ENCODE measurements around the gene NPEPPS.
"Not testable (repeated sequence)": the region's sequence is repeated elsewhere in the genome, so short reads cannot be mapped to it uniquely, and the experiment has no call there.

The NPEPPS gene

DNA sequence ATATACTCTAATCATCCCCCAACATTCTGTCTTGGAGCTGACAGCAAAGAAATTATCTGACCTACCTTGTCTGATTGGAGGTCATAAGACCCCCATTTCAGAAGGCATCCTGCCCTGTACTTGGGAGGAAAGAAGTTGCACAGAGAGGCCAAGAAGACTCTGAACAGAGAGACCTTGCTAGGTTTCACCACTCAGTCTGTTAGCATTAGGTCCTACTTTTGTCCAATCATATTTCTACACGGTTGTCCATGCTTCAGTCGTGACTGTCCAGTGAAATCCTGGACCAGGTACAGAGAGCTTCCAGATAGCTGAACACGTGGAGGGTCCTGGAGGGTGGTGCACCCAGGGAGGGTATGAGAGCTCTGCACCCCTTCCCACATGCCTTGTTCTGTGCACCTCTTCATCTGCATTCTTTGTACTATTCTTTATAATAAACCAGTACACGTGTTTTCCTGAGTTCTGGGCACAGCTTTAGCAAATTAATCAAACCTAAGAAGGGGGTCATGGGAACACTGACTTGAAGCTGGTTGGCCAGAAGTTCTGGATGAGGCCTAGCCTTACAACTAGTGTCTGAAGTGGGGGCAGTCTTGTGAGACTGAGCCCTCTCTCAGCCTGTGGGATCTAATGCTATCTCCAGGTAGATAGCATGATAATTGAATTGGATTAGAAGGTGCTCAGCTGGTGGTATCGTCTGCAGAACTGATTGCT lies 30.9 kb downstream of the NPEPPS start:
- DNase-seq (ENCODE audit: low spot score): not testable (repeated sequence)

DNA sequence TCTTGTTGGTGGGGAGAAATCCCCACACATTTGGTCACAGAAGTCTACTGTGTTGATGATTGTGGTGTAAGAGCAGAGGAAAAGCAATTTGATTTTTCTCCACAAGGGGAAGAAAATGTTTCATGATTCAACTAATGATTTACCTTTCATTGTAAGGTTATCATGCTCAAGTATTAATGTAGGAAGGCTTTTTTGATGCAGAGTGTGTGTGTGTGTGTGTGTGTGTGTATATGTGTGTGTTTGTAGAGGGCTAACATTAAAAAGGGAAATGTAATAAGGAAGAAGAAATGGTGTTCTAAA lies 31.4 kb downstream of the NPEPPS start:
- not testable (repeated sequence) for DNase-seq (ENCODE audit: low spot score)

DNA sequence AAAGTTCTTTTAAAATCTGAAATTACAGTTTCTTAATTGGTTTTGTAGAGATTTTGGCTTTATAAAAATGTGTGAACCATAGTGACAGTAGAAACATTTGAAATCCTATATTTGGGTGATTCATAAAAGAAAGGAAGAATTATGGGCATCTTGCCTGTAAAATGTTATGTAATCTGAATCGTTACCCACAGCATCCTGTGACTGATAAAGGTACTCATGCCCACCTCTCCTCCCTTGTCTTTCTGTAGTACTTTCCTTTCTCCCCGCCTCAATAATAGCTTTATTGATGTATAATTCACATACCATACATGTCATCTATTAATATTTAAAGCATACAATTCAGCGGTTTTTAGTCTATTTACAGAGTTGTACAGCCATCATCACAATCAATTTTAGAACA lies 36.4 kb downstream of the NPEPPS start:
- not testable (repeated sequence) for DNase-seq (ENCODE audit: low spot score)

DNA sequence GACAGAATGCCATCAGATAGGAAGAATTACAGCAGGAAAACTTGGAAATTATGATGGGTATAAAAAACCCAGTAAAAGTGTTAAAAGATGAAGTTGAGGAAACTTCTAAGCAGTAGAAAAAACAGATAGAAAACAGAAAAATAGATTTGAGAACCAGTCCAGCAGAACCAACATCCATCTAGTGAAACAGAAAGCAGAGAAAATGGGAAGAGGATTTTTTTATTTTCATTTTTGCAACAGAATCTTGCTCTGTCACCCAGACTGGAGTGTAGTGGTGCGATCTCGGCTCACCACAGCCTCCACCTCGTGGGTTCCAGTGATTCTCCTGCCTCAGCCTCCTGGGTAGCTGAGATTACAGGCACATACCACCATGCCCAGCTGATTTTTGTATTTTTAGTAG lies 41.7 kb downstream of the NPEPPS start:
- not testable (repeated sequence) for DNase-seq (ENCODE audit: low spot score)

DNA sequence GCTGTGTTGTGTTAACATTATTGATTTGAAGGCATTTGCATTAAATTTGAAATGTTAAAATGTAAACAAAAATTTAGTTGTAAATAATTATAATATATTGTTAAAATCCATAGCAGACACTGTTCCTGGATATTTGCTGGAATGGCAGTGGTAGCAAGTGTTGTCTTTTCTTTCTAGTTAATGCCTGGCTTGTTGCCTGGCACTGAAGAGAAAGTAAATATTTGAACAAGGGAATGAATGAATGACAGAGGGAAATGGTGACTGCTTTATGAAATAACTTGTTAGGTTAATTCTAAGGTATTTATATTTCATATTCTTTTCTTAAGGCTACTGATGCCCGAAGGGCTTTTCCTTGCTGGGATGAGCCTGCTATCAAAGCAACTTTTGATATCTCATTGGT lies 51.5 kb downstream of the NPEPPS start:
- not testable (repeated sequence) for DNase-seq (ENCODE audit: low spot score)

DNA sequence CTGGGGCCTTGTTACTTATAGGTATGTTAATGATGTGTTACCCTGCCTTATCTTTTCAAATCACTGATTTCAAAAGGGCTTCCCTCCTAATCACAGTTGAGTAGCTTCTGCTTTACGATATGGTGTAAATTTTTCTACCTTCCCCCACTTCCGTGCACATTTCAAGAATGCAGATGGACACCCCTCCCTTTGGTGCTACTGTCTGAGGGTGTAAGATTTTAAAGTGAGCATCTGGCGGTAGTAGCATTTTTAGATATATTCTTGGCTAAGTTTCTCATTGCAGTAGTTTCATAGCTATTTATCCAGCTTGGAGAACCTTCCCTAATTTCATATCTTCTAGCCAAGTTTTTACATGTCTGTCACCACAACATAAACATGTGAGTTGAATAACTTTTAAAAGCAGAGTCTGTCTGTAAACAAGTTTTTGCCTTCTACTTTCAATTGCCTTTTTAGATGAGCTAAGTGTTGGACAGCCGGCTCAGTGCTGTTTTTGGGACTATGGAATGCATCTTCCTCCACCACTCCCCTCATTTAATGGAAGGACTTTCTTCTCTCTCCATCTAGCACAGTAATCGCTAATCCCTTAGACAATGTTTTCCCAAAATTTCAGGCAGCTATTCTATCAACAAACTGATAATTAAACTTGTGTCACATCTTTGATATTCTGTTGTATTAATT lies 55.6 kb downstream of the NPEPPS start:
- not testable (repeated sequence) for DNase-seq (ENCODE audit: low spot score)

DNA sequence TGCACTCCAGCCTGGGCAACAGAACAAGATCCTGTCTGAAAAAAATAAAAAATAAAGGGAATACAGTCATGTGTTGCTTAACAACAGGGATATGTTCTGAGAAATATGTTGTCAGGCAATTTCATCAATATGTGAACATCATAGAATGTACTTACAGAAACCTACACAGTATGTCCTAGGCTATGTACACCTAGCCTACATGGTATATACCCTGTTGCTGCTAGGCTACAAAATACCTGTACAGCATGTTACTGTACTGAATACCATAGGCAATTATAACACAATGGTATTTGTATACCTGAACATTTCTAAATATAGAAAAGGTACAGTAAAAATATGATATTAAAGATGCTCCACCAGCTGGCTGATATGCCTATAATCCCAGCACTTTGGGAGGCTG lies 62.6 kb downstream of the NPEPPS start:
- not testable (repeated sequence) for DNase-seq (ENCODE audit: low spot score)

DNA sequence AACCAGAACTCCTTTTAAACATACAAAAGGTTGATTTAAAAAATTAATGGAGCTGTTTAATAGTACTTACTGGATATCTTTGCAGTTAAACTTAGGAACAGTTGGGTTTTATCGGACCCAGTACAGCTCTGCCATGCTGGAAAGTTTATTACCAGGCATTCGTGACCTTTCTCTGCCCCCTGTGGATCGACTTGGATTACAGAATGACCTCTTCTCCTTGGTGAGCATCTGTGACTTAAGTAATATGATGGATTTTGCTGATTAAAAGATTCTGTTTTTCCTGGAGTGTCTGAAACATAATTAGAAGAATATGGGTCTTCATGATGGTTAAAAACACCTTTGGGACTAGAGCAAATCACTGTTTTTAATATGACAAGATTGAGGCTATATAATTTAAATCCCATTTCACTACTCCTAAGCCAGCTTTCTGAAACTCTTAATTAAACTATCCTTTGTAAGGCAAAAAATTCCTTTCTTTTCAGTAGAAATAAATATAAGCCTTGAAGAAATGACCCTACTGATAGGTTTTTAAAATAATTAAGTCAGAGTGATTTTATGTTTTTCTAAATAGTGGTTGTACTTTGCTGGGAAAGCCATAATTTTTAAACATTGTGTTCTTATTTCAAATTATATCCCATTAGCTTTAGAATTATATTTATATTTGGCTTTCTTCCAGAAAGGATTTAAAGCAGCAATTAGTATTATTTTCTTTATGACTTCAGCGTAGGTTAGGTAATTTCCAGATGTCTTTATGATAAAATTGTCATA lies 73.1 kb downstream of the NPEPPS start:
- no peak for DNase-seq (ENCODE audit: low spot score)

DNA sequence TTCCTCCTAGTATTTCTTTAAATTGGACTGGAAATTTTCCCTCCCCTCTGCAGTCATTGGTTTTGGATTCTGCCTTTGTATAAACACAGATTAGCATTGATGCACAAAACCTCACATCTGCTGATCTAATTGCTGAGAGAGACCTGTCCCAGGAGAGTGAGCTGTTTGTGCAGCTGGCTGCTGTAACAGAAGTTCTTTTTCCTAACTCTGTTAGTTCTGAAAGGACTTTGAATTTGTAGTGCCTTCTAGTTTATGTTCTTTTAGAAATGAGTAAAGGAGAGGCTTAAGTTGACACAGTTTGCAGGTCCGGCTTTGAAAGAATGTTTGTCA lies 73.7 kb downstream of the NPEPPS start:
- DNase-seq (ENCODE audit: low spot score): no peak

DNA sequence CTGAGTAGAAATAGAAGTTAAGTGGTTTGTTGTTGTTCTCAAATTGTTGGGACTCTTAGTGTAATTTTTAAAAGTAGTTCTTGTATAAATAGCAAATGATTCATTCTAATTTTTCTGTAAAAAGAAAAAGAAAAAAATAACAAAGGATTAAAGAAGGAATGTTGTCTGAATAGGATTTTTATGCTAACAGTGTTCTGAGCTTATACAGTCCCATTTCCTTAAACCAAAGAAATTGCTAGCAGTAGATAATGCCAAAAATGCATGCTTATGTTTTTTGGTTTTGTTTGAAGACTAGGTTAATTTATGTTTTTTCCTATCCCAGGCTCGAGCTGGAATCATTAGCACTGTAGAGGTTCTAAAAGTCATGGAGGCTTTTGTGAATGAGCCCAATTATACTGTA lies 74.1 kb downstream of the NPEPPS start:
- DNase-seq (ENCODE audit: low spot score): no peak

DNA sequence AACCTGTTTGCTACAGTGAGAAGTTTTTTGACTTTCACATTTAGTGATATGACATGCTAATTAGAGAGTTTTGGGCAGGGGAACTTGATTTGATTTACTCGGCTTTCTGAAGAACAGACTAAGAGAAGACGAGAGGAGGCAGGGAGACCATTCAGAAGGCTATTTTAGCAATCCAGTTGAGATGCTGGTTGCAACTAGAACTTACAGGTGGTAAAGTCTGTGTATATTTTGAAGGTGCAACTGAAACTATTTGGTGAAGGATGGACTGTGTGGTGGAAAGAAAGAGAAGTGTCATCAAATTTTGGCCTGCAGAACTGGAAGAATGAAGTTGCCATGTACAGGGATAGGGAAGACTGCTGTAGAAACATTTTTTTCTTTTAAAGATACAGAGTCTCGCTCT lies 76.6 kb downstream of the NPEPPS start:
- DNase-seq (ENCODE audit: low spot score): no peak

DNA sequence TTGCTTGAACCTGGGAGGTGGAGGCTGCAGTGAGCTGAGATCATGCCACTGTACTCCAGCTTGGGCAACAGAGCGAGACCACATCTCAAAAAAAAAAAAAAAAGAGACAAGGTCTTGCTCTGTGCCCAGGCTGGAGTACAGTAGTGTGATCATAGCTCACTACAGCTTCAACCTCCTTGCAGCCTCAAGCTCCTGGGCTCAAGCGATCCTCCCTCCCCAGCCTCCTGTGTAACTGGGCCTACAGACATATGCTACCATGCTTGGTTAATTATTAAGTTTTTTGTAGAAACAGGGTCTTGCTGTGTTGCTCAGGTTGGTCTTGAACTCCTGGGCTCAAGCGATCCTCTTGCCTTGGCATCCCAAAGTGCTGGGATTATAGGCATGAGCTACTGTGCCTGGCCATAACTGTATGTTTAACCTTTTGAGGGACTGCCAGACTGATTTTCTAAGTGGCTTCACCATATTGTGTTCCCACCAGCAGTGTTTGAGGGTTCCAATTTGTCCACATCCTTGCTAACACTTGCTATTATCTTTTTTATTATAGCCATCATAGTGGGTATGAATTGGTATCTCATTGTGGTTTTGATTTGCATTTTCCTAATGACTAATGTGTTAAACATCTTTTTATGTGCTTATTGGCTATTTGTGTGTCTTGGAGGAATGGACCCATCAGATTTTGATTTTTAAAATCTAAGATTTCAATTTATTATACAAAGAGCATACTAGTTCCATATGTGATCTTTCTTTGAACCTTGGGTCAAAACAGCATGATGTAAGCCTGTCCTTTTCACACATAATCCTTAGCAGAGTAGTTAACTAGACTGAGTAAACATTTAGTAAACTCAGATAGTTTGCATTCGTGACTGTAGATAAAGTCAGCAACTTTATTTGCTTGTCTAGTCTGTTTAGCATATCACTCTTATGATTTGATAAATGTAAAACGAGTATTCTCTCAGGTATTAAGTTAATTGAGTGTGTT lies 80.8 kb downstream of the NPEPPS start:
- DNase-seq (ENCODE audit: low spot score): peak; percentile 17

DNA sequence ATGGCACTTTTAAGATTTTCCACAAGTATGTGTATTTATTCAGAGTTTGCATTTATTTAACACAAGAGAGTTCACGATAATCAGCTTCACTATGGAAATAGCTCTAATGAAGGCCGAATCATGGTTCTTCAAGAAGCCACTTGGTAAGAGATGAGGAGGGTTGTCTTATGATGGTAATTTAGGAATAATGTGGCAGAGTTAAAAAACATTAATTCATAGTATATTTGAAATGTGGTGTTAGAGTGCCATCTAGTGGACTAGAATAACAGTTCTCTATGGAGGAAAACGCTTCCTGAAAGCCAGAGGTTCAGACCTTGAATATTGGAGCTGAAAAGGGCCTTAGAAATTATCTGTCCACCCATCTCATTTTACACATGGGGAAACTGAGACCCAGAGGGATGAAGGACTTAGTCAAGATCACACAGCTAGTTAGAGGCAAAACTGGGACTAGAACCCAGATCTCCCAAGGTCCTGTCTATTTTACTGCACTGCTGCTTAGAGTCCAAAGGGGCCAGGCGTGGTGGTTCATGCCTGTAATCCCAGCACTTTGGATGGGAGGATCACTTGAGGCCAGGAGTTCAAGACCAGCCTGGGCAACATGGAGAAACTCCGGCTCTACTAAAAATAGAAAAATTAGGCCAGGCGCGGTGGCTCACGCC lies 85.0 kb downstream of the NPEPPS start:
- DNase-seq (ENCODE audit: low spot score): no peak

DNA sequence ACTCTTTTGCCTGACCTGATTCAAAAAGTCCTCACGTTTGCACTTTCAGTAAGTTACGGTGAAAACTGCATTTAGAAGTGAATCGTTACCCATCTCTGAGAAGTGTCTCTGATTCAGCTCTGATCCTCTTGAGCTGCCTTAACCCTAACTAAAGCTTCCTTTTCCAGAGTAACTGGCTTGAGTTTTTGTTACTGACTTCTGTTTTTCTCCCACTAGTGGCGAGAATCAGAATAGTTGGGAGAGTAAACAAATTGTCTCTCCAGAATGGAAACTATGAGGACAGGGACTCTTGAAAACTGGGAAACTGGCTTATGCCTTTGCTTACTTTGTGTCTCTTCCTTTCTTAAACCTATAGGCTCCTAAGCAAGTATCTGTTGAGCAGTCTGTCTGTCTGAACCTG lies 87.5 kb downstream of the NPEPPS start:
- DNase-seq (ENCODE audit: low spot score): peak; percentile 14

DNA sequence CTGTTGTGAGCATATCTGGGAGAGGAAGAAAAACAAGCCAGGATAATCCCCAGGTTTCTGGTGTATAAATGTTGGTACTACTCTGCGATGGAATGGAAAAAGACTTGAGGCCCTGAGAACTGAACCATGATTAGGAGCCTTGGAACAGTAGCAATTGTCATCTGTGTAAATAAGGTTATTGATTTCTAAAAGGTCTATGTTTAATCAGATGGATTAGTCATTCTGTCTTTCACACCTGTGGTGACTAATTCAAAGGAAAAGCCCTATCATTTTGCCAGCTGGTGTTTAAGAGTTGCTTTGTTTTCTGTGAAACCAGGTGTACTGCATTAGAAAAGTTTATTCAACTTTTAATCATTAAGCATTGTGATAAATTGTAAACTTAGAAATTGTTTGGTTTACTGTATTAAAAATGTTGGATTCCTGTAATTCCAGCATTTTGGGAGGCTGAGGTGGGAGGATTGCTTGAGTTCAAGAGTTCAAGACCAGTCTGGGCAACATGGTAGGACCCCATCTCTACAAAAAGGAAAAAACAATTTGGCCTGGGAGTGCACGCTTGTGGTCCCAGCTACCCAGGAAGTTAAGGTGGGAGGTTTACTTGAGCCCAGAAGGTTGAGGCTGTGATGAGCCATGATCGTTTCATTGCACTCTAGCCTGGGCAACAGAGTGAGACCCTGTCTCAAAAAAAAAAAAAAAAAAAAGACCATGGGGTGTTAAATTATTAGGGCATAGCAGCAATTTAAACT lies 89.8 kb downstream of the NPEPPS start:
- DNase-seq (ENCODE audit: low spot score): no peak

DNA sequence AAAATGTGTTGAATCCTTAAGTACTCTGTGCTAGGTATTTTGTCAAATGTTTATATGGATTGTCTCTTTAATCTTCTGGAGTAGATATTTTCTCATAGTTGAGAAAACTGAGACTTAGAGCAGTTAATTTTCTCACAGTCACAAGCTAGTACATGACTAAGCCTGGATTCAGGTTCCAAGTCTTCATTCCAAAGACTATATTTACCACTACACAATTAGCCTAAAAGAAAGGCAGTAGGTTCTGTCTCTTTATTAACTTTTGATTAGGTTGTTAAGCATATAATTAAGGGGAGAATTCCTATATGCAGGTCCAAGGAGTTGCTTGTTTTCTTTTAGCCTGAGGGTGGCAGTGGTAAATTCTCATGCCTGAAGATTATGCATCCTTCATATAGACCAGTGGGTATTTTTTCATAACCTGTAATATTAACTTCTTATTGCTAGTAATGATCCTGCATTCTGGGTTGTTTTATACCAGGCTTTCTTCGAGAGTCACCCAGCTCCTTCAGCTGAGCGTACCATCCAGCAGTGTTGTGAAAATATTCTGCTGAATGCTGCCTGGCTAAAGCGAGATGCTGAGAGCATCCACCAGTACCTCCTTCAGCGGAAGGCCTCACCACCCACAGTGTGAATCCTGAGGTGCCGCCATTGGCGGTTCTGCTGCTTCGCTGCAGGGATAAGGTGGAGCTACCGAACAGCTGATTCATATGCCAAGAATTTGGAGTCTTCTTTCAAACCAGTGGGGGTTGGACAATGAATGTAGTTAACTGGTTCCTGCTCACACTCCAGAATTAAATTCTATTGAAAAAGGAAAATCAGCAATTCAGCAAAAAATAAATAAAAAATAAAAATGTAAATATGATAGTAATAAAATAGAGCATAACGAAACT lies 90.6 kb downstream of the NPEPPS start:
- no peak for DNase-seq (ENCODE audit: low spot score)

DNA sequence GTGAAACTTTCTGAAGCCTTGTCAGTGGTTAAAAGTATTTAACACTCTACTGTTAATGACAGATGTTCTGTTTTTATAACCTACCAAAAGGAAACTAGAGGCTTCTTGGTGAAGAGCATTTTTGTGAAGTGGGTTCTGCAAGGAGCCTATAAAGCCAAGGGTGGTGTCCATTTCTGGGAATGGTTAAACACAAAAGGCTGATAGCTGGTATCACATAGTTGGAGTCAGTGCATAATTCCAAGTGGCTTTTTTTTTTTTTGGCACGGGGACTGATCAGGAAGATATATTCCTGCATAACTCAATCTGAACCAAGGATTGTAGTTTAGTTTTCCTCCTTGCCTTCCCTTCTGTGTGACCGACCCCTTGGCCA lies 91.3 kb downstream of the NPEPPS start:
- no peak for DNase-seq (ENCODE audit: low spot score)

DNA sequence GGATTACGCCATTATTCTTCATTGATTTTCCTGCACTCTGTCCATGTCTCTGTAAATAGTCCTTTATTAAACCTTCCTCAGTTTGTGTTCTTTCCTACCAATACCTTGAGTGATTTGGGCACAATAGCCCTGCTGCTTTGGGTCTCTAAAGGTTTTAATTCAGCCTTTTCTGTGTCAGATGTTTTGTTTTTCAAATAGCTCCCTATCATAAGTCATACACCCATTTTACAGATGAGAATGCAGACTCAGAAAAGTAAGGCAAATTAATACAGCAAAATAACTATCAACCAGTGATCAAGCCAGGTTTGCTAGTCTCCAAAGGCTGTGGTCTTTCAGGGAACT lies 93.8 kb downstream of the NPEPPS start:
- no peak for DNase-seq (ENCODE audit: low spot score)

DNA sequence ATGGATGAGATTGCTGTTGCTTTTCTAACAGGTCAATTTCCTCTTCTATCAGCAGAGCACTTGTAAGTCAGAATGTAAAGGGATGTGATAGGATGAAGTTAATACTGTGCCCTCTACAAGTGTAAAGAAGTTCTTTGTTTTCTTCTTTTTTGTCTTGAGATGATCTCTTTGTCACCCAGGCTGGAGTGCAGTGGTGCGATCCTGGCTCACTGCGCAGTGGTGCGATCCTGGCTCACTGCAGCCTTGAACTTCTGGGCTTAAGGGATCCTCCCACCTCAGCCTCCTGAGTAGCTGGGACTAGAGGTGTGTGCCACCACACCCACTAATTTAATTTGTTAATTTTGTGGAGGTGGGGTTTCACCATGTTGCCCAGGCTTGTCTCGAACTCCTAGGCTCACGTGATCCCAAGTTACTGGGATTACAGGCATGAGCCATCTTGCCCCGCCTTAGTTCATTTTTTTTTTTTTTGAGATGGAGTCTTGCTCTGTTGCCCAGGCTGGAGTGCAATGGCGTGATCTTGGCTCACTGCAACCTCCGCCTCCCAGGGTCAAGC lies 97.2 kb downstream of the NPEPPS start:
- DNase-seq (ENCODE audit: low spot score): no peak

DNA sequence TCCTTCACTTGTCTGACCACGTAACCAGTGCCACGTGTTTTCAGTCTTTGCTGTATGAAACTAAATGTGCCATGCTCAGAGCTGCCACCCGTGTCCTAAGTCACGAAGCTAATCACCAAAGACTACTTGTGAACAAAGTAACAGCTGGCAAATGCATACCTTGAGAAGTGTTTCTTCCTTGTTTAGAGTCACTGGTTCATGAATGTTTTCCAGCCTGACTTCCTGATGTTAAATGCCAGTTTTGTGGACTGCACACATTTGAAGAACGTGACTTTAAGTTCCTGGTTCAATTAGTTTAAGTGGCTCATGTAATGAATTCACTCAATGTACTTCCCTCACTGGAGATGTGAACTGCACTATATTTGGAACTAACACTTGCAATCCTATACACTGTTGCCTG lies 98.9 kb downstream of the NPEPPS start:
- no peak for DNase-seq (ENCODE audit: low spot score)

Data from HuH-7 (cell line).